Mononuclear cell (primary cell): ENCODE data around the gene HMGN4. TPM values are rescaled to one million over a fixed set of nuclear protein-coding genes. Genes with fewer than 3 reads are reported as not detected.
"Not testable (repeated sequence)": the region's sequence is repeated elsewhere in the genome, so short reads cannot be mapped to it uniquely, and the experiment has no call there.

Experiments
- H3K27me3 ChIP-seq: 2 replicates; pipeline ENCODE4 v1.6.0; 2011; ENCODE audit warnings: low read length, control low read depth; ENCODE audit not compliant: insufficient read depth
- H3K4me1 ChIP-seq: 2 replicates; pipeline ENCODE4 v1.5.1; 2011; ENCODE audit warnings: mild to moderate bottlenecking, low read length, control low read depth; ENCODE audit not compliant: insufficient read depth
- H3K4me3 ChIP-seq: 2 replicates; pipeline ENCODE4 v1.5.1; 2011; ENCODE audit warnings: mild to moderate bottlenecking, low read length, moderate library complexity
- H3K9me3 ChIP-seq: 2 replicates; pipeline ENCODE4 v1.5.1; 2011; ENCODE audit warnings: low read depth, mild to moderate bottlenecking, control low read depth, low read length
- total RNA-seq: library from RNA; depleted of rRNA; stranded (reverse); fragments of >200 nt; gene quantifications from one replicate; pipeline ENCODE4 v1.2.3, GENCODE V29; 2012

HMGN4 gene
- total RNA-seq, 1 donor = 40.4 TPM

- Histone ChIP-seq H3K9me3 (no peaks in the 10 kb centered on the region), H3K27me3 (no peaks in the 10 kb centered on the region), H3K4me1 (peaks cover 36% of the 10 kb centered on the region), H3K4me3 (peak overlapping the region; percentile 59)
These were observed 4.6 kb upstream of the HMGN4 start for GRCh38 chr6:26533532-26533931.

GRCh38 chr6:26534681-26535465, 3.3 kb upstream of the HMGN4 start:
- Histone ChIP-seq H3K9me3 (no peaks in the 10 kb centered on the region), H3K27me3 (no peaks in the 10 kb centered on the region), H3K4me3 (no peak overlapping the region), H3K4me1 (peaks cover 50% of the 10 kb centered on the region)

GRCh38 chr6:26536571-26537159, 1.5 kb upstream of the HMGN4 start:
- Histone ChIP-seq H3K4me3 (peak overlapping the region; percentile 93), H3K4me1 (peaks cover 56% of the 10 kb centered on the region), H3K27me3 (no peaks in the 10 kb centered on the region), H3K9me3 (no peaks in the 10 kb centered on the region)

- Histone ChIP-seq H3K4me3 (peak overlapping the region; percentile 93), H3K27me3 (no peaks in the 10 kb centered on the region), H3K9me3 (no peaks in the 10 kb centered on the region), H3K4me1 (peaks cover 51% of the 10 kb centered on the region)
These were observed 863 bp upstream of the HMGN4 start for GRCh38 chr6:26537160-26537845.

- H3K27me3 ChIP-seq = no peaks in the 10 kb centered on the region
- peak overlapping the region; percentile 93 for H3K4me3 ChIP-seq
- H3K9me3 ChIP-seq = no peaks in the 10 kb centered on the region
- peaks cover 40% of the 10 kb centered on the region for H3K4me1 ChIP-seq
These were observed 371 bp downstream of the HMGN4 start for GRCh38 chr6:26538572-26538902.

- Histone ChIP-seq H3K27me3 (no peaks in the 10 kb centered on the region), H3K4me1 (peaks cover 37% of the 10 kb centered on the region), H3K4me3 (peak overlapping the region; percentile 93), H3K9me3 (no peaks in the 10 kb centered on the region)
These were observed 977 bp downstream of the HMGN4 start for GRCh38 chr6:26539071-26539615.

GRCh38 chr6:26541579-26541978, 3.4 kb downstream of the HMGN4 start:
- Histone ChIP-seq H3K4me1 (peaks cover 29% of the 10 kb centered on the region), H3K27me3 (no peaks in the 10 kb centered on the region), H3K4me3 (no peak overlapping the region), H3K9me3 (no peaks in the 10 kb centered on the region)

GRCh38 chr6:26543953-26544352, 5.8 kb downstream of the HMGN4 start:
- no peaks in the 10 kb centered on the region for H3K27me3 ChIP-seq
- H3K4me3 ChIP-seq = no peak overlapping the region
- no peaks in the 10 kb centered on the region for H3K9me3 ChIP-seq

GRCh38 chr6:26544473-26544872, 6.3 kb downstream of the HMGN4 start:
- H3K27me3 ChIP-seq = no peaks in the 10 kb centered on the region
- H3K4me3 ChIP-seq = no peak overlapping the region
- H3K9me3 ChIP-seq = no peaks in the 10 kb centered on the region
- H3K4me1 ChIP-seq = peaks cover 14% of the 10 kb centered on the region

More at GRCh38 chr6:26543953-26544352, 5.8 kb downstream of the HMGN4 start:
- H3K4me1 ChIP-seq = peaks cover 19% of the 10 kb centered on the region

- no peak overlapping the region for H3K4me3 ChIP-seq
- peaks cover 19% of the 10 kb centered on the region for H3K4me1 ChIP-seq
- no peaks in the 10 kb centered on the region for H3K27me3 ChIP-seq
- no peaks in the 10 kb centered on the region for H3K9me3 ChIP-seq
These were observed 7.5 kb downstream of the HMGN4 start for GRCh38 chr6:26545627-26546026.

- H3K4me1 ChIP-seq = peaks cover 18% of the 10 kb centered on the region
- H3K4me3 ChIP-seq, H3K9me3 ChIP-seq, H3K27me3 ChIP-seq: not testable (repeated sequence)
These were observed 9.2 kb downstream of the HMGN4 start for GRCh38 chr6:26547363-26547762.

- H3K9me3 ChIP-seq = no peaks in the 10 kb centered on the region
- peaks cover 45% of the 10 kb centered on the region for H3K4me1 ChIP-seq
- H3K27me3 ChIP-seq = no peaks in the 10 kb centered on the region
- H3K4me3 ChIP-seq = peak overlapping the region; percentile 61
These were observed 12.3 kb downstream of the HMGN4 start for GRCh38 chr6:26550250-26550993.

- H3K27me3 ChIP-seq = no peaks in the 10 kb centered on the region
- H3K4me3 ChIP-seq = no peak overlapping the region
- H3K4me1 ChIP-seq = peaks cover 48% of the 10 kb centered on the region
- H3K9me3 ChIP-seq = no peaks in the 10 kb centered on the region
These were observed 14.0 kb downstream of the HMGN4 start for GRCh38 chr6:26552205-26552604.

- Histone ChIP-seq H3K27me3 (no peaks in the 10 kb centered on the region), H3K9me3 (no peaks in the 10 kb centered on the region), H3K4me1 (peaks cover 48% of the 10 kb centered on the region), H3K4me3 (peak overlapping the region; percentile 47)
These were observed 14.5 kb downstream of the HMGN4 start for GRCh38 chr6:26552640-26553188.
